HepG2 (cell line): ENCODE data around the gene TRIM44. TPM values are rescaled to one million over a fixed set of nuclear protein-coding genes. Genes with fewer than 3 reads are reported as not detected.

ENCODE experiments used
- AHDC1 ChIP-seq: sonication (generic); formaldehyde crosslinking; IDR thresholded peaks from 2 replicates; pipeline ENCODE4 v1.5.1; 2020; ENCODE audit warnings: mild to moderate bottlenecking, missing genetic modification reagents, borderline replicate concordance
- KLF11 ChIP-seq: IDR thresholded peaks from 2 replicates; pipeline ENCODE4 v1.6.1; 2016; ENCODE audit warnings: missing compliant biosample characterization
- RAD51 ChIP-seq: fragments of 450-650 bp; IDR thresholded peaks from 2 replicates; pipeline ENCODE4 v1.6.1; 2016; ENCODE audit warnings: borderline replicate concordance
- ZNF318 ChIP-seq: sonication (generic); formaldehyde crosslinking; IDR thresholded peaks from 2 replicates; pipeline ENCODE4 v1.4.0; 2020; ENCODE audit warnings: mild to moderate bottlenecking, missing genetic modification reagents
- ZNF766 ChIP-seq: sonication (generic); formaldehyde crosslinking; IDR thresholded peaks from 2 replicates; pipeline ENCODE4 v1.5.0; 2020; ENCODE audit warnings: missing genetic modification reagents, borderline replicate concordance
- polyA plus RNA-seq, 8 experiments: library from polyadenylated mRNA; depleted of rRNA in 3 of 8; stranded (reverse) in 7 of 8; unstranded in 1 of 8; fragments of >200 nt; fragmentation: Illumina TruSeq in 4 of 8; extraction: Trizol in 4 of 8; gene quantifications; 2 replicates each; pipeline versions ENCODE4 v1.2.1 to v1.2.3, GENCODE V29; 2011 to 2016; ENCODE audit warnings: low read depth in 4 of 8, missing spikeins in 1 of 8, mixed read lengths in 1 of 8; ENCODE audit not compliant: insufficient read depth in 1 of 8
- total RNA-seq, 5 experiments: library from RNA; depleted of rRNA; stranded (reverse); fragments of >200 nt; fragmentation: Illumina TruSeq; extraction: Trizol; gene quantifications; 2 replicates each; pipeline ENCODE4 v1.2.3, GENCODE V29; 2016; ENCODE audit warnings: low read depth in 1 of 5

Gene TRIM44
- total and polyA plus RNA-seq, 2 of the 13 experiments (the other 11 are each of a cell fraction or from before 2014, with no cell fraction given), result 22.7 to 50.3 TPM

GRCh38 chr11:35662061-35662648, 420 bp upstream of the TRIM44 start (continued):
- TF ChIP-seq AHDC1 (peak; percentile 97; the same call in 1 of the 2 replicates), ZNF766 (CRISPR knock-in tag) (no peak; the same call in 1 of the 2 replicates), RAD51 (no peak), KLF11 (no peak), ZNF318 (no peak)
